ENCODE results near the gene AHRR.

DNA sequence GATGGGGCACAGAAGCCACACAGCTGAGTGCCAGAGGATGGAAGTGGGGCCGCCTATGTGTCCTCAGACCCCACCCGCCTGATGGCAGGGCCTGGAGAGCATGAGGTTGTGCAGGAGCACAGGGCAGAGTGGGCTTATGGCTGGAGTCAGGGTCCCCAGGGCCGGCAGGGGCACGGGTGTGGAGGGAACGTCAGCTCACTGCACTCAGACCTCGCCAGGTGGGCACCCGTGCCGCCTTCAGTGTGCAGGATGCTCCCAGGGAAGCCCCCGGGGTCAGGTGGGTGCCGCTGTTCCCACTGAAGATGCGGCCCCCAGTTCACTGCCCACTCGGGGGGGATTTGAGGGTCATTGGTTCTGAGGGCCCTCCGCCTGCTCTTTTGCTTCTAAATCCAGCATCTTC is 156.4 kb downstream of the AHRR start:
- TF ChIP-seq, protein P1, sequence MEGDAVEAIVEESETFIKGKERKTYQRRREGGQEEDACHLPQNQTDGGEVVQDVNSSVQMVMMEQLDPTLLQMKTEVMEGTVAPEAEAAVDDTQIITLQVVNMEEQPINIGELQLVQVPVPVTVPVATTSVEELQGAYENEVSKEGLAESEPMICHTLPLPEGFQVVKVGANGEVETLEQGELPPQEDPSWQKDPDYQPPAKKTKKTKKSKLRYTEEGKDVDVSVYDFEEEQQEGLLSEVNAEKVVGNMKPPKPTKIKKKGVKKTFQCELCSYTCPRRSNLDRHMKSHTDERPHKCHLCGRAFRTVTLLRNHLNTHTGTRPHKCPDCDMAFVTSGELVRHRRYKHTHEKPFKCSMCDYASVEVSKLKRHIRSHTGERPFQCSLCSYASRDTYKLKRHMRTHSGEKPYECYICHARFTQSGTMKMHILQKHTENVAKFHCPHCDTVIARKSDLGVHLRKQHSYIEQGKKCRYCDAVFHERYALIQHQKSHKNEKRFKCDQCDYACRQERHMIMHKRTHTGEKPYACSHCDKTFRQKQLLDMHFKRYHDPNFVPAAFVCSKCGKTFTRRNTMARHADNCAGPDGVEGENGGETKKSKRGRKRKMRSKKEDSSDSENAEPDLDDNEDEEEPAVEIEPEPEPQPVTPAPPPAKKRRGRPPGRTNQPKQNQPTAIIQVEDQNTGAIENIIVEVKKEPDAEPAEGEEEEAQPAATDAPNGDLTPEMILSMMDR (IDR thresholded peaks at IDR 0.05) = no peak
- TF ChIP-seq POLR2AphosphoS5 (IDR thresholded peaks at IDR 0.05) (no peak), POLR2A (IDR thresholded peaks at IDR 0.05) (no peak), EP300 (IDR thresholded peaks at IDR 0.05; ENCODE audit: low read depth) (no peak)

Data from transverse colon (tissue), 4 donors.